K562 (cell line): ENCODE data around the gene GNG14. TPM values are rescaled to one million over a fixed set of nuclear protein-coding genes. Genes with fewer than 3 reads are reported as not detected.

Source experiments
- CBFA2T2 ChIP-seq: fragments of 450-650 bp; conservative IDR thresholded peaks from 2 replicates; pipeline ENCODE4 v1.6.1; 2017; ENCODE audit warnings: mild to moderate bottlenecking
- HCFC1 ChIP-seq: IDR thresholded peaks from 2 replicates; pipeline ENCODE4 v1.6.1; 2012; ENCODE audit warnings: low read depth, low read length, improper control_type of control experiment
- HDAC1 ChIP-seq, 2 experiments: fragments of 450-650 bp; IDR thresholded peaks; 2 replicates each; pipeline ENCODE4 v1.6.1; 2016 to 2017; ENCODE audit warnings: inconsistent platforms in 1 of 2, mild to moderate bottlenecking in 1 of 2, moderate library complexity in 1 of 2
- MAFG ChIP-seq: fragments of 450-650 bp; conservative IDR thresholded peaks from 2 replicates; pipeline ENCODE4 v1.6.1; 2016; ENCODE audit warnings: missing genetic modification characterization, missing compliant biosample characterization
- NONO ChIP-seq, 2 experiments: fragments of 200-400 bp in 1 of 2; fragments of 450-650 bp in 1 of 2; formaldehyde crosslinking in 1 of 2; IDR thresholded peaks; 2 replicates each; pipeline ENCODE4 v1.6.1; 2017; ENCODE audit warnings: low read depth in 2 of 2, mild to moderate bottlenecking in 2 of 2, moderate library complexity in 2 of 2, low read length in 1 of 2
- POLR2G ChIP-seq: fragments of 200-400 bp; formaldehyde crosslinking; IDR thresholded peaks from 2 replicates; pipeline ENCODE4 v1.6.1; 2017; ENCODE audit warnings: low read depth, mild to moderate bottlenecking, antibody characterized with exemption, low read length, moderate library complexity
- RFX1 ChIP-seq: fragments of 450-650 bp; IDR thresholded peaks from 2 replicates; pipeline ENCODE4 v1.6.1; 2016; ENCODE audit warnings: mild to moderate bottlenecking, moderate library complexity
- SIN3A ChIP-seq, 2 experiments: fragments of 150-350 bp in 1 of 2; IDR thresholded peaks; 2 replicates each; pipeline ENCODE4 v1.6.1; 2011 to 2016; ENCODE audit warnings: borderline replicate concordance in 2 of 2, low read depth in 2 of 2, low read length in 2 of 2, mild to moderate bottlenecking in 2 of 2, moderate library complexity in 2 of 2; ENCODE audit not compliant: control insufficient read depth in 1 of 2
- TARDBP ChIP-seq: fragments of 450-650 bp; IDR thresholded peaks from 2 replicates; pipeline ENCODE4 v1.6.1; 2016
- TSHZ1 ChIP-seq: fragments of 250-450 bp; sonication (Bioruptor Pico); IDR thresholded peaks from 2 replicates; pipeline ENCODE4 v1.4.0; 2020; ENCODE audit warnings: mild to moderate bottlenecking, moderate library complexity
- ZFP30 ChIP-seq: fragments of 250-450 bp; sonication (Bioruptor Pico); IDR thresholded peaks from 2 replicates; pipeline ENCODE4 v1.8.0; 2022; ENCODE audit warnings: moderate library complexity, mild to moderate bottlenecking, inconsistent platforms, borderline replicate concordance
- ZNF140 ChIP-seq: fragments of 250-450 bp; sonication (Bioruptor Pico); IDR thresholded peaks from 2 replicates; pipeline ENCODE4 v1.8.0; 2021; ENCODE audit warnings: moderate library complexity, mild to moderate bottlenecking, inconsistent platforms
- ZNF175 ChIP-seq: fragments of 200-800 bp; sonication (Bioruptor generic); IDR thresholded peaks from 2 replicates; pipeline ENCODE4 v1.6.1; 2016; ENCODE audit warnings: low read depth, mild to moderate bottlenecking, missing genetic modification characterization, missing compliant biosample characterization
- ZNF699 ChIP-seq: fragments of 250-450 bp; sonication (Bioruptor Pico); IDR thresholded peaks from 2 replicates; pipeline ENCODE4 v1.8.0; 2021; ENCODE audit warnings: mild to moderate bottlenecking, moderate library complexity; ENCODE audit not compliant: insufficient replicate concordance
- polyA plus RNA-seq, 8 experiments: library from polyadenylated mRNA; depleted of rRNA in 4 of 8; stranded (reverse) in 5 of 8; unstranded in 3 of 8; fragments of >200 nt; fragmentation: Nextera tagmentation in 2 of 8; fragmentation: Illumina TruSeq in 1 of 8; extraction: Ambion mirVana in 2 of 8; extraction: Trizol in 1 of 8; gene quantifications; 2 replicates each; pipeline versions ENCODE4 v1.2.1 to v1.2.3, GENCODE V29; 2011 to 2014; ENCODE audit warnings: inconsistent platforms in 1 of 8, missing spikeins in 1 of 8
- total RNA-seq, 7 experiments: library from RNA; depleted of rRNA in 6 of 7; stranded (reverse); fragments of >200 nt in 6 of 7; fragmentation: Illumina TruSeq in 2 of 7; extraction: Trizol in 2 of 7; gene quantifications; 2 replicates each; pipeline versions ENCODE4 v1.2.1 to v1.2.3, GENCODE V29; 2011 to 2021; ENCODE audit warnings: low replicate concordance in 1 of 7
- TF ChIP-seq, protein P1 (sequence below): fragments of 250-450 bp; sonication (Bioruptor Pico); IDR thresholded peaks from 2 replicates; pipeline ENCODE4 v1.9.0; 2021; ENCODE audit warnings: mild to moderate bottlenecking, inconsistent platforms
- TF ChIP-seq, protein P2 (sequence below): fragments of 200-400 bp; formaldehyde crosslinking; IDR thresholded peaks from 2 replicates; pipeline ENCODE4 v1.6.1; 2017; ENCODE audit warnings: mild to moderate bottlenecking, low read depth, low read length, moderate library complexity
- TF ChIP-seq, protein P3 (sequence below): fragments of 450-650 bp; formaldehyde crosslinking; IDR thresholded peaks from 2 replicates; pipeline ENCODE4 v1.4.0; 2022; ENCODE audit warnings: missing genetic modification characterization

GNG14 gene
- total and polyA plus RNA-seq, 9 of the 15 experiments (the other 6 are each of a cell fraction or from before 2014, with no cell fraction given): not detected

- TF ChIP-seq ZNF140 (CRISPR knock-in tag): no peak
- TF ChIP-seq RFX1: peak; percentile 96
- peak; percentile 86 to 95 for TF ChIP-seq HDAC1 (IDR thresholded peaks at IDR 0.05)
- no peak for TF ChIP-seq TARDBP
- peak; percentile 87 for TF ChIP-seq POLR2G
- TF ChIP-seq TSHZ1 (CRISPR knock-in tag): no peak
- no peak for TF ChIP-seq ZNF699 (CRISPR knock-in tag)
- TF ChIP-seq, protein P1, sequence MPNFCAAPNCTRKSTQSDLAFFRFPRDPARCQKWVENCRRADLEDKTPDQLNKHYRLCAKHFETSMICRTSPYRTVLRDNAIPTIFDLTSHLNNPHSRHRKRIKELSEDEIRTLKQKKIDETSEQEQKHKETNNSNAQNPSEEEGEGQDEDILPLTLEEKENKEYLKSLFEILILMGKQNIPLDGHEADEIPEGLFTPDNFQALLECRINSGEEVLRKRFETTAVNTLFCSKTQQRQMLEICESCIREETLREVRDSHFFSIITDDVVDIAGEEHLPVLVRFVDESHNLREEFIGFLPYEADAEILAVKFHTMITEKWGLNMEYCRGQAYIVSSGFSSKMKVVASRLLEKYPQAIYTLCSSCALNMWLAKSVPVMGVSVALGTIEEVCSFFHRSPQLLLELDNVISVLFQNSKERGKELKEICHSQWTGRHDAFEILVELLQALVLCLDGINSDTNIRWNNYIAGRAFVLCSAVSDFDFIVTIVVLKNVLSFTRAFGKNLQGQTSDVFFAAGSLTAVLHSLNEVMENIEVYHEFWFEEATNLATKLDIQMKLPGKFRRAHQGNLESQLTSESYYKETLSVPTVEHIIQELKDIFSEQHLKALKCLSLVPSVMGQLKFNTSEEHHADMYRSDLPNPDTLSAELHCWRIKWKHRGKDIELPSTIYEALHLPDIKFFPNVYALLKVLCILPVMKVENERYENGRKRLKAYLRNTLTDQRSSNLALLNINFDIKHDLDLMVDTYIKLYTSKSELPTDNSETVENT: 0 out of 2 replicates have a peak, but pooled peaks have one; percentile 34
- TF ChIP-seq CBFA2T2: peak; percentile 81
- TF ChIP-seq SIN3A (IDR thresholded peaks at IDR 0.05; ENCODE audit: borderline replicate concordance in 2 of 2, control insufficient read depth in 1 of 2, low read depth in 2 of 2, low read length in 2 of 2): peak; percentile 47 to 66; a peak in 2 of 4 replicates
- peak in 1 of 2 experiments; percentile 99; a peak in 2 of 4 replicates for TF ChIP-seq NONO (IDR thresholded peaks at IDR 0.05; ENCODE audit: low read depth in 2 of 2, low read length in 1 of 2)
- TF ChIP-seq HCFC1: peak; percentile 75
- TF ChIP-seq ZFP30 (CRISPR knock-in tag): no peak
- TF ChIP-seq MAFG (tag): no peak
- TF ChIP-seq, protein P2, sequence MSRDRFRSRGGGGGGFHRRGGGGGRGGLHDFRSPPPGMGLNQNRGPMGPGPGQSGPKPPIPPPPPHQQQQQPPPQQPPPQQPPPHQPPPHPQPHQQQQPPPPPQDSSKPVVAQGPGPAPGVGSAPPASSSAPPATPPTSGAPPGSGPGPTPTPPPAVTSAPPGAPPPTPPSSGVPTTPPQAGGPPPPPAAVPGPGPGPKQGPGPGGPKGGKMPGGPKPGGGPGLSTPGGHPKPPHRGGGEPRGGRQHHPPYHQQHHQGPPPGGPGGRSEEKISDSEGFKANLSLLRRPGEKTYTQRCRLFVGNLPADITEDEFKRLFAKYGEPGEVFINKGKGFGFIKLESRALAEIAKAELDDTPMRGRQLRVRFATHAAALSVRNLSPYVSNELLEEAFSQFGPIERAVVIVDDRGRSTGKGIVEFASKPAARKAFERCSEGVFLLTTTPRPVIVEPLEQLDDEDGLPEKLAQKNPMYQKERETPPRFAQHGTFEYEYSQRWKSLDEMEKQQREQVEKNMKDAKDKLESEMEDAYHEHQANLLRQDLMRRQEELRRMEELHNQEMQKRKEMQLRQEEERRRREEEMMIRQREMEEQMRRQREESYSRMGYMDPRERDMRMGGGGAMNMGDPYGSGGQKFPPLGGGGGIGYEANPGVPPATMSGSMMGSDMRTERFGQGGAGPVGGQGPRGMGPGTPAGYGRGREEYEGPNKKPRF: no peak
- TF ChIP-seq ZNF175: no peak
- TF ChIP-seq, protein P3, sequence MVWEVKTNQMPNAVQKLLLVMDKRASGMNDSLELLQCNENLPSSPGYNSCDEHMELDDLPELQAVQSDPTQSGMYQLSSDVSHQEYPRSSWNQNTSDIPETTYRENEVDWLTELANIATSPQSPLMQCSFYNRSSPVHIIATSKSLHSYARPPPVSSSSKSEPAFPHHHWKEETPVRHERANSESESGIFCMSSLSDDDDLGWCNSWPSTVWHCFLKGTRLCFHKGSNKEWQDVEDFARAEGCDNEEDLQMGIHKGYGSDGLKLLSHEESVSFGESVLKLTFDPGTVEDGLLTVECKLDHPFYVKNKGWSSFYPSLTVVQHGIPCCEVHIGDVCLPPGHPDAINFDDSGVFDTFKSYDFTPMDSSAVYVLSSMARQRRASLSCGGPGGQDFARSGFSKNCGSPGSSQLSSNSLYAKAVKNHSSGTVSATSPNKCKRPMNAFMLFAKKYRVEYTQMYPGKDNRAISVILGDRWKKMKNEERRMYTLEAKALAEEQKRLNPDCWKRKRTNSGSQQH (CRISPR knock-in tag): no peak
Measured at GRCh38 chr19:12736995-12737834, 49.4 kb downstream of the GNG14 start, which contains the start of gene GET3 (continued).
